ENCODE data around the gene TMC1.
"Not testable (repeated sequence)": the region's sequence is repeated elsewhere in the genome, so short reads cannot be mapped to it uniquely, and the experiment has no call there.

TMC1 gene

DNA sequence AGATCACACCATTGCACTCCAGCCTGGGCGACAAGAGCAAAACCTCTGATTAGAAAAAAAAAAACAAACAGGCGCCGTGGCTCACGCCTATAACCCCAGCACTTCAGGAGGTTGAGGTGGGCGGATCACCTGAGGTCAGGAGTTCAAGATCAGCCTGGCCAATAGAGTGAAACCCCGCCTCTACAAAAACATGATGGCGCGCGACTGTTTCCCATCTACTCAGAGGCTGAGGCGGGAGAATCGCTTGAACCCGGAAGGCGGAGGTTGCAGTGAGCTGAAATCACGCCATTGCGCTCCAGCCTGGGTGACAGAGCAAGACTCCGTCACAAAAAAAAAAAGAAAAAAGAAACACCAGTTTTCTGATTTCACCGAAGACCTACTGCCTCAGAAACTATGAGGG lies at the start of gene TMC1:
Gene TMC1, plus strand, starts transcription at position 193 of the 400 bp plus-strand sequence. CDS start 127,041 bp downstream, outside the sequence.
- DNase-seq, result not testable (repeated sequence)

DNA sequence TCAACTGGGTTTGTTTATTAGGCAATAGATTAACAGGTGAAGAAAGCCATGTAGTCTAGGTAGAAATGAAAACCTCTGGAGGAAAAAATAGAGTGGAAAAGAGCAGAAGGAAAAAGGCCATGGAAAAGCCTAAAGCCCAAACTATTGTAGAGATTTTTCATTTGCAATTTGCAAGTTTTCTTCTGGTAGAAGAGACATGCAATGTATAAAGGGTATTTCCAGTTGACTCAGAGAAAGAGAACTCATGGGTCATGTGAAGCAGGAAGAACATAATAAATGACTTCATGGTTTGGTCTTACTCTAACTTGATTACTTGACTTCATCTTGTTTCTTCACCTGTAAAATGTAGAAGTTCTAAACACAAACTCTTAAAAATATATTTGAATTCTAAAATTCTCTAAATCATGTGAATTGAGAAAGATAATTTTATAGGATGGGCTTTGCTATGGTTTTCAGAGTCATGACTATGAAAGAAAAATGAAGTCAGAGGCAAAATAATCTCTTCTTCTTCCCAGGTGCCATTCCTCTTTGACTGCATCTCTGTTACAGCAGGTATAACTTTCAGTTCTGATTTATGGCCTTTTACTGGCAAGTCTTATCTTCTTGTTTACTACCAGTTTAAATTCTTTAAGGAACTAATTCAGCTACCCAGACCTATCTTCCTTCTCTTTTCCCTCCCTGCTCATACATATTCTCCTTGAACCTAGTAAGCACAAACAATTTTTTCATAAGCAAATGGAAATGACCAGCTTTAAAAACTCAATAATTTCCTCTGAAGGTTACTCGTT lies 47.7 kb upstream of the TMC1 start:
- DNase-seq, result no peak

- DNase-seq, result no peak
Measured at GRCh38 chr9:72474676-72475075, 46.7 kb upstream of the TMC1 start.

- no peak for DNase-seq
Measured at GRCh38 chr9:72476100-72476499, 45.3 kb upstream of the TMC1 start.

GRCh38 chr9:72476617-72477437 lies 44.6 kb upstream of the TMC1 start:
- DNase-seq, result peak; percentile 28 to 42

DNA sequence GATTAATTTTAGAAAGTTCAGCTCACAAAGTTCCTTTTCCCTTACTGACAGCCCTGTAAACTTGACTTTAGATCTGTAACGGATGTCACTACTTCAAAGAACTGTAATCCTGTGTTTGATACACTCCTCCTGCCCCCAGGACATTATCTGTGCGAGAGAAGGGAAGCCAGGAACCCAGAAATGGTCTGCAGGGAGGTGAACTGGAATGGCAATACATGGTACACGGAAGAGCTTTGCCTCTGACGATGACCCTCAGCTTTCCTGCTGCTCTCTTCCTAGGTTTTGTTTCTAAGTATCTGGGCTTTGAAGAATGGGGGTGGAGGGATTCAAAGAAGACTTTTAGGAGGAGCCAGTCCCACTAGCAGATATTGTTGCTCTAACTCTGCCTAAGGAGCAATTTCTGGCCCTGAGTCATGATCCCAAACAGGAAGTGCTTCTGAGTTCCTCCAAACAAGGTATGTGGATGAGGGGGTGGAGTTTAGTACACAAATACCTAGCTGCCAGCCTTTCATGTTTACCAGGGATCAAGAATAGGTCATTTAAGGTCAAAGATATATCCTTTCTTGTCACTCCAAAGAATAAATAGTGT lies 43.4 kb upstream of the TMC1 start:
- no peak for DNase-seq

DNA sequence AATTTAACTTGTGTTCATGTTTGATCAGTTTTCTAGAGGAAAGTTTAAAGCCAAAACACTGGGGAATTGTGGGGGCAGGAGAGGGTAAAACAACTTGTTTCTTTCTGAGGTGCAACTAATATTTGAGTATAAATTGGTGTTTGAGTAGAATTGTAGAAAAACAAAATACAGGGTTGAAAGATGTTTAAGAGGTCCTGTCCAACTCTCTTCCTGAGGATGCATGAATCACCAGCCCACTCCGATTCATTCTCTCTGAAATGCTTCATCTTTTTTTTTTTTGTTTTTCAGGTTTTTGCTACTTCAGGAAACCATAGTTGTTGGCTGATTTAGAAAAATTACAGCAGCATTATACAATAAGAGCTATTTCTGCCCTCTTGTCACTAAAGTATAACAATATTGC lies 42.4 kb upstream of the TMC1 start:
- no peak for DNase-seq

GRCh38 chr9:72480261-72480660 lies 41.1 kb upstream of the TMC1 start:
- DNase-seq, result not testable (repeated sequence)

DNA sequence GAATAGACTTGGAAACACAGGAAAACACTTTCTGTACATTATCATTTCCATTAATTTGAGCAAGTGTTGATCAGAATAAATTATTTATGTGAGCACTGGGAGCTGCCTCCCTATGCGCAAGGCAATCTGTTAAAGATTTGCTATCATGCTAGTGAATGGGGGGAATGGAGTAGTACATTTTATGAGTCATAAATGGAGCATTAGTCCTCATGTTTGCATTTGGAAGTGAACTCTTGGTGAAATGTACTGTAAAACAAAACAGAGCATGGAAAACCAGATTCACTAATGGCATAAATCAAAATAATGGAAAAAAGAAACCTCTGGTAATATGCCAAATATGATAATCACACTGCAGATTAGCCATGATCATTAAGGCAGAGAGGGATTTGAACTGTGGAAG lies 40.5 kb upstream of the TMC1 start:
- DNase-seq, result no peak

DNA sequence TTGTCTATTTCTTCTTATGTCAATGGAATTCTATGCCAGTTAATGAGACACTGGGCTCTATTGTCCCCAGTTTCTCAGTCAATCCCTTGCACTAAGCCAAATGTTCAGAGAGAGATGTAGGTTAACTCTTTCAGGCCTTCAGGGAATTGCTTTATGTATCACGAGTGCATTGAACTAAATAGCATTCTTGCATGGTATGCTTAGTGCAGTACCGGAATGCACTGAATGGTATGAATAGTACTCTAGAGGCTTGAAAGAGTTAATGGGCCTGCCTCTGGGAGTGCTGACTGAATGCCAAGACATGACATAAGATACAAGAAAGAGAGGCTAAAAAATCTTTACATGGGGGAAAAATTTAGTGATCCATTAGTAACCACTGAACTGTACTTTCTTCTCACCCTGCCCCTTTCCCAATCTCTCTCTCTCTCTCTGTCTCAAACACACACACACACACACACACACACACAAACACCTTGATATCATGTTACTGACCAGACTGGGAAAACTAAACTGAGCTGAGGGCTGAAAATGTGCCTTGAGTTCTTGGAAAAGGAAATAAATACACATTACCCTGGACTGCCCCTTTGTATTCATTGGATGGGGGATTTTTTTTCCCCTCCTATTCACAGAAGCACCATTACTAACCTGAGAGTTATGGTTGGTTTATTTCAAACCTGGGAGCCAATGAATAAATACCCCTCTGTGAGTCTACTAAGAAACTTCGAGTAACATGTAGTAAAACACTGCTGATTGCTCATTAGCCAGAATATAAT lies 35.4 kb upstream of the TMC1 start:
- no peak for DNase-seq

GRCh38 chr9:72486594-72486955 lies 34.8 kb upstream of the TMC1 start:
- no peak for DNase-seq

DNA sequence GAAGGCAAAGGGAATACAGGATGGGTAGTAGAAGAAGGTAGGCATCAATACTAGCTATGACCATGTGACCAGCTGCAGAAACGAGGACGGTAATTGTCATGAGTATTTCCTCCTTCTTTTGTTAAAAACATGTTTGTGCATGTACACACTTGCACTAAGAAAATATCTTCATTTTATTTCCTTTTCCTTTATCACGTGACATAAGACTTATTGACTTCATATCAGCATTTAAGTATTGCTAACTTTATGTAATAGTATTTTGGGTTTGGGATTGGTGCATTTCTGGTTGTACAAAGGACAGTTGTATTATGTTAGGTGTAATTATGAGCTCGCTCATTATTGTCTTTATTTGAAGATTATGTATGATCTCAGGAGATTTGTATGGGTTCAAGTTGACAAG lies 33.7 kb upstream of the TMC1 start:
- not testable (repeated sequence) for DNase-seq

GRCh38 chr9:72489986-72490385 lies 31.4 kb upstream of the TMC1 start:
- no peak for DNase-seq

GRCh38 chr9:72491242-72491641 lies 30.2 kb upstream of the TMC1 start:
- DNase-seq, result no peak

- DNase-seq, result no peak
Measured at GRCh38 chr9:72494051-72494450, 27.4 kb upstream of the TMC1 start.

DNA sequence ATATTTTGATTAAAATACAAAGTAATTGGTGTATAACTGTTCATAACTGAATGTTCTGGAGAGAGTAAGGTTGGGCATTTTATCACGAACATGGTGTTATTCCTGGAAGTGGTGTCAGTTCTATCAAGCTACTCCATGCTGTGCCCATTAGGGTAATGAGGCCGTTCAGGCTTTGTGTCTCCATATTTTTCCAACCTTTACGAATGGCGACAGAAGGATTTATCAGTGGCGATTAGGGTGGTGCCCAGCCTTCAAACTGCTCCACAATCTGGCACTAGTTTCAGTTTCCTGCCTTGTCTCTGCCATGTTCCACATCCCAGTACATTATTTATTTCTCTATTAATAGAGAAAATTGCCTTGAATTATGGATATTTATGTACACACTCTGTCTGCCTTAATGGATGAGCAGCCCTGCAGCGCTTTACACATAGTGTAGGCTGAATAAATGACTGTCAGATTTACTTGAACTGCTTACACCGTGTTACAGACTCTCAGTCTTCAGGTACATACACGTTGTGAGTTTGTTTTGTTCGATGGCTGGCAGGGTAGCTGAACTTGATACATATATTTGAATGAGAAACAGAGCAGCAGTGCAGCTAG lies 23.9 kb upstream of the TMC1 start:
- no peak for DNase-seq

DNA sequence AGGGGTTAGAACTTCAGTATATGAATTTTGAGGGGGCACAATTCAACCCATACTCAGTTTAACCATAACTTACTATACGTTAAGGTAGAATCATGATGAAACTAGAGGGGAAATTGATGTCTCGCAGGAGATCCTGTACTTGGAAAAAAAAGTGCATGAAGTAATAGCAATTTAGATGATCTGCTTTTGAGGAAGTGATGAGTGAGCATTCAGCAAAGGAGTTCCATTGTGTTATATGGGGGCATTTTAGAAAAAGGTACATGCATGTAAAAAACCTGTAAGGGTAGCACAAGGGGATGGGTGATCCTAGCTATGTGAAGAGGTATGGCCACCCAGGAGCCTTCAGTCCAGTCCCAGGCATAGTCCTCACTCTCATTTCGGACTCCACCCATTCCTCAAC lies 14.8 kb upstream of the TMC1 start:
- DNase-seq, result no peak

DNA sequence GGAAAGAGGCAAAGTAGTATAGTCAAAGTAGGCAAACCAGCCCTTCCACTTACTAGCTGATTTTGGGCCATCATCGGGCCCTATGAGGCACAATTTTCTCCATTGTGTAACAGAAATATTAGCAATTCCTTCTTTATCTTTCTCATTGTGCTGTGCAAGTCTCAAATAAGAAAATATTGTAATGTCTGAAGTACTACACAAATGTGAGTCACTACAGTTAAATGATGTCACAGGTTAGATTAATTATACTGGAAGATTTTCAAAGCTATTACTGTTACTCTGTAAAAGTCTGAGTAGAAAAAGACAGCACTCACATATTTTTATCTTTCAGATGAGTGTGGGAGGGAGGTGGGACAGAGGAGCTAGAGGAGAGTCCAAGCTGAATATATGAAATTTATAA lies 12.4 kb upstream of the TMC1 start:
- no peak for DNase-seq

- DNase-seq, result no peak
Measured at GRCh38 chr9:72509635-72510034, 11.8 kb upstream of the TMC1 start.

- DNase-seq, result not testable (repeated sequence)
Measured at GRCh38 chr9:72521011-72521410, 397 bp upstream of the TMC1 start.

GRCh38 chr9:72524820-72525540 lies 3.6 kb downstream of the TMC1 start:
- DNase-seq, result peak; percentile 13 to 40

All from activated CD4-positive, alpha-beta T cell treated with anti-CD3 and anti-CD28 coated beads, Interleukin-2, amount 50 U/mL, for 4 hours (primary cell).